ENCODE results near the gene DNAJC5. TPM values are rescaled to one million over a fixed set of nuclear protein-coding genes. Genes with fewer than 3 reads are reported as not detected.
"Not testable (repeated sequence)": the region's sequence is repeated elsewhere in the genome, so short reads cannot be mapped to it uniquely, and the experiment has no call there.

The DNAJC5 gene
- total RNA-seq, 1 donor from 2014 or later: 30.3 TPM

DNA sequence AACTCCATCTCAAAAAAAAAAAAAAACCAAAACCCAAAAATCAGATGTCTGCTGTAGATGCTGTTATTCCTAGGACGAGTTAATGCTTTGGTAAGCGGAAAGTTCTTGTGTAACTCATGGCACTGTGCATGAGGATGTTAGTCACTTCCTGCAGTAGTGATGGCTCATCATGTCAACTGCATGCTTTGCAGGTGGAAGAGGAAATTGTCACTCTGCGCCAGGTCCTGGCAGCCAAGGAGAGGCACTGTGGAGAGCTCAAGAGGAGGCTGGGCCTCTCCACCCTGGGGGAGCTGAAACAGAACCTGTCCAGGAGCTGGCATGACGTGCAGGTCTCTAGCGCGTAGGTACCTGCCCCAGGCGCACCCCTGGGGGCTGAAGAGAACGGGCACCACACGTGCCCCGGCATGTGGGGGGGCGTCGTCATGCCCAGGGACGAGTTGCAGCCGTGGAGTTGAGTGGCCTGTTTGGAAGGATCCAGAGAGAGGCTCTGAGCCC lies 21.4 kb upstream of the DNAJC5 start:
- no peak overlapping the region for H3K9ac ChIP-seq (ENCODE audit: low read depth in 1 of 3, low read length in 3 of 3)
- H3K36me3 ChIP-seq (ENCODE audit: control insufficient read depth in 3 of 3, insufficient read depth in 3 of 3, low read length in 3 of 3): peaks cover 43 to 61% (median 46%) of the 10 kb centered on the region in 3 donors
- peak overlapping the region; percentile 57 for H3K27ac ChIP-seq (ENCODE audit: low read depth, low read length)
- peaks cover 8 to 18% (median 15%) of the 10 kb centered on the region in 3 donors for H3K4me1 ChIP-seq (ENCODE audit: control insufficient read depth in 3 of 3, insufficient read depth in 3 of 3, low read length in 3 of 3)
- no peaks in the 10 kb centered on the region for H3K9me3 ChIP-seq (ENCODE audit: control insufficient read depth in 3 of 3, low read length in 3 of 3)
- no peak overlapping the region for H3K4me3 ChIP-seq (ENCODE audit: low read length in 3 of 3)
- no peaks in the 10 kb centered on the region for H3K27me3 ChIP-seq (ENCODE audit: control insufficient read depth in 3 of 3, insufficient read depth in 3 of 3, low read length in 3 of 3)

DNA sequence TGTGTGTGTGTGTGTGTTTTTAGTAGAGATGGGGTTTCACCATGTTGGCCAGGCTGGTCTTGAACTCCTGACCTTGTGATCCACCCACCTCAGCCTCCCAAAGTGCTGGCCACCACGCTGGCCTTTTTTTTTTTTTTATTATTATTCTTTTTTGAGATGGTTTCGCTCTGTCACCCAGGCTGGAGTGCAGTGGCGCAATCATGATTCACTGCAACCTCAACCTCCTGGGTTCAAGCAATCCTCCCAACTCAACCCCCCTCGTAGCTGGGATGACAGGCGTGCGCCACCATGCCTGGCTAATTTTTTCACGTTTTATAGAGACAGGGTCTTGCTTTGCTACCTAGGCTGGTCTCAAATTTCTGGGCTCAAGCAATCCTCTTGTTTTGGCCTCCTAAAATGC lies 20.7 kb upstream of the DNAJC5 start:
- peak overlapping the region; percentile 57 for H3K27ac ChIP-seq (ENCODE audit: low read depth, low read length)
- not testable (repeated sequence) for H3K9me3 ChIP-seq (ENCODE audit: control insufficient read depth in 3 of 3, low read length in 3 of 3); H3K9ac ChIP-seq (ENCODE audit: low read depth in 1 of 3, low read length in 3 of 3); H3K4me3 ChIP-seq (ENCODE audit: low read length in 3 of 3); H3K27me3 ChIP-seq (ENCODE audit: control insufficient read depth in 3 of 3, insufficient read depth in 3 of 3, low read length in 3 of 3)
- H3K36me3 ChIP-seq (ENCODE audit: control insufficient read depth in 3 of 3, insufficient read depth in 3 of 3, low read length in 3 of 3): peaks cover 41 to 59% (median 47%) of the 10 kb centered on the region in 3 donors
- H3K4me1 ChIP-seq (ENCODE audit: control insufficient read depth in 3 of 3, insufficient read depth in 3 of 3, low read length in 3 of 3): peaks cover 13 to 25% (median 22%) of the 10 kb centered on the region in 3 donors

DNA sequence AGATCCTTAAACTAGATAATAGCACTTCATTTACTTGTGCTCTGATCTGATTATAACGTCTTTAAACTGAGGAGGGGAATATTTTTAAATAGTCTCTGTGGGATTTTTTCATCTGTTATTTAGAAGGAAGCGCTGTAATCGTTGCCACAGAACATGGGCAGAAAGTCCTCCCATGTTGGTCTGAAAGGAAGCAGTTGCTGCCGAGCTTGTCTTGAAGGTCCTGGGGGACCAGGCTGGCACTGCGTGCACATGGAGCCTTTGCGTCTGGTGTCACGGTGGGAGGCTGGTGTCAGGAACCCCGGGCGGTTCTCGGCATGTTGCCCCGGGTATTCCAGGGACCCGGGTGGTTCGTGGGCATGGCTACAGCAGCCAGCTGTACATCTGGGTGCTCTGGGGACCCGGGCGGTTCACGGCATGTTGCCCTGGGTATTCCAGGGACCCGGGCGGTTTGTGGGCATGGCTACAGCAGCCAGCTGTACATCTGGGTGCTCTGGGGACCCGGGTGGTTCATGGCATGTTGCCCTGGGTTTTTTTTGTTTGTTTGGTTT lies 18.4 kb upstream of the DNAJC5 start:
- Histone ChIP-seq H3K27ac (ENCODE audit: low read depth, low read length) (no peak overlapping the region), H3K4me1 (ENCODE audit: control insufficient read depth in 3 of 3, insufficient read depth in 3 of 3, low read length in 3 of 3) (peaks cover 13 to 26% (median 22%) of the 10 kb centered on the region in 3 donors), H3K9me3 (ENCODE audit: control insufficient read depth in 3 of 3, low read length in 3 of 3) (no peaks in the 10 kb centered on the region), H3K9ac (ENCODE audit: low read depth in 1 of 3, low read length in 3 of 3) (no peak overlapping the region), H3K36me3 (ENCODE audit: control insufficient read depth in 3 of 3, insufficient read depth in 3 of 3, low read length in 3 of 3) (peaks cover 31 to 51% (median 41%) of the 10 kb centered on the region in 3 donors), H3K4me3 (ENCODE audit: low read length in 3 of 3) (no peak overlapping the region), H3K27me3 (ENCODE audit: control insufficient read depth in 3 of 3, insufficient read depth in 3 of 3, low read length in 3 of 3) (no peaks in the 10 kb centered on the region)

DNA sequence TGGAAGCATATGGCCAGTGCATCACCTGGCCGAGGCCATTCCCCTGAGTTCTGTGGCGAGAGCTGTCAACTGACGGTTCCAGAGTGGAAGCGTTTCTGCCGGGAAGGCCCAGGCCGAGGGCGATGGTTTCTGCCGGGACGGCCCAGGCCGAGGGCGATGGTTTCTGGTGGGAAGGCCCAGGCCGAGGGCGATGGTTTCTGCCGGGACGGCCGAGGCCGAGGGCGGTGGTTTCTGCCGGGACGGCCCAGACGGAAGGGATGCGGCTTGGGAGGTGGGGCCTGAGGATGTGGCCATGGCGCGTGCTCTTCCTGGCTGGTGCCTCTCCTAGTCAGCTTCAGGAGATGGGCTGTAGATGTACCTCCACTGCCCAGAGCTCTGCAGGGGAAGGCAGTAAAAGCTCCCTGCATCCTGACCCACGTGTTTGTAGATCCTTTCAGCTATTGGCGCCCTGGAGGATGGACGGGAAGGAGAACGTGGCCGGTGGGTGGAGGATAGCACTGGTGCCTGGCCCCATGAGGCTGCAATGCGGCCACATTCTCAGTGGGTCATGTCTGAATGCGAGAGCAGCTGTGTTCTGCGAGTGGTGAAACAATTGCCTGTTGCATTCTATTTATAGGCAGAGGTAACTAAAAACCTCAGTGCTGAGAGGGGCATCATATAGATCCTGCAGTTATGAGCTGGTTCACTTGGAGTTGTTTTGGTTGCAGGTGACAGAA lies 17.0 kb upstream of the DNAJC5 start:
- H3K4me3 ChIP-seq (ENCODE audit: low read length in 3 of 3): peak overlapping the region in 1 of 3 donors; percentile 22
- H3K27me3 ChIP-seq (ENCODE audit: control insufficient read depth in 3 of 3, insufficient read depth in 3 of 3, low read length in 3 of 3): no peaks in the 10 kb centered on the region
- peak overlapping the region in 2 of 3 donors; percentile 57 to 73 for H3K9ac ChIP-seq (ENCODE audit: low read depth in 1 of 3, low read length in 3 of 3)
- H3K4me1 ChIP-seq (ENCODE audit: control insufficient read depth in 3 of 3, insufficient read depth in 3 of 3, low read length in 3 of 3): peaks cover 13 to 26% (median 22%) of the 10 kb centered on the region in 3 donors
- H3K36me3 ChIP-seq (ENCODE audit: control insufficient read depth in 3 of 3, insufficient read depth in 3 of 3, low read length in 3 of 3): peaks cover 33 to 52% (median 50%) of the 10 kb centered on the region in 3 donors
- peak overlapping the region; percentile 81 for H3K27ac ChIP-seq (ENCODE audit: low read depth, low read length)
- no peaks in the 10 kb centered on the region for H3K9me3 ChIP-seq (ENCODE audit: control insufficient read depth in 3 of 3, low read length in 3 of 3)

DNA sequence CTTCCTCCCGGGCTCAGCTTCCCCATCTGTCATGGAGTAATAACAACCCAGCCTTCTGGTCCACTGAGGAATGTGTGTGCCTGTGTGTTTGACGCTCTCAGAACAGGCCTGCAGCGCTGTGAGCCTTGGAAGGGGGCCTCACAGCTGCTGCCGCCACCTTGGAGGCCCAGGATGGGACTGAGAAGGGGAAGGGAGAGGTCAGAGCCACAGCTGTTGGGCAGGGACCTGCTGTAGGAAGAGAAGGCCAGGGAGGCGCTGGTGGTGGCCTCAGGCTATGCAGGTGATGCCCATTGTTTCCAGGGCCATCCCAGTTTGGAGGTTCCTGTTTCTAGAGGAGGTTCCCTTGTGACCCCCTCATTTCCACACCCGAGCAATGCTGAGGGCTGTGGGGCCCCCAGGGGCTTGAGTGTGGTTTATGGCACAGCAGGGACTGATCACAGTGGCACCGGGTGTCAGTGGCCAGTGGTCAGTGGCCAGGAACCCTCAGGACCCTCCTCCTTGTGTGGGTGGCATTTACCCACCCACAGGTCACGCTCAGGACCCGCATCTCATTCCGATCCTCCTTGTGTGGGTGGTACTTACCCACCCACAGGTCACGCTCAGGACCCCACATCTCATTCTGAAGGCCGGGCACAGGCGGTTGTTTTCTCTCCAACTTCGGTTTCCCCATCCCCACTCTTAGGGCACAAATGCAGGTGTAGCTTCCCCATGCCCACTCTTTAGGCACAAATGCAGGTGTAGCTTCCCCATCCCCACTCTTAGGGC lies 15.8 kb upstream of the DNAJC5 start:
- H3K27me3 ChIP-seq (ENCODE audit: control insufficient read depth in 3 of 3, insufficient read depth in 3 of 3, low read length in 3 of 3): no peaks in the 10 kb centered on the region
- H3K4me3 ChIP-seq (ENCODE audit: low read length in 3 of 3): no peak overlapping the region
- H3K9me3 ChIP-seq (ENCODE audit: control insufficient read depth in 3 of 3, low read length in 3 of 3): no peaks in the 10 kb centered on the region
- H3K9ac ChIP-seq (ENCODE audit: low read depth in 1 of 3, low read length in 3 of 3): peak overlapping the region in 1 of 3 donors; percentile 73
- peaks cover 17 to 29% (median 24%) of the 10 kb centered on the region in 3 donors for H3K4me1 ChIP-seq (ENCODE audit: control insufficient read depth in 3 of 3, insufficient read depth in 3 of 3, low read length in 3 of 3)
- H3K36me3 ChIP-seq (ENCODE audit: control insufficient read depth in 3 of 3, insufficient read depth in 3 of 3, low read length in 3 of 3): peaks cover 32 to 55% (median 50%) of the 10 kb centered on the region in 3 donors
- peak overlapping the region; percentile 81 for H3K27ac ChIP-seq (ENCODE audit: low read depth, low read length)

DNA sequence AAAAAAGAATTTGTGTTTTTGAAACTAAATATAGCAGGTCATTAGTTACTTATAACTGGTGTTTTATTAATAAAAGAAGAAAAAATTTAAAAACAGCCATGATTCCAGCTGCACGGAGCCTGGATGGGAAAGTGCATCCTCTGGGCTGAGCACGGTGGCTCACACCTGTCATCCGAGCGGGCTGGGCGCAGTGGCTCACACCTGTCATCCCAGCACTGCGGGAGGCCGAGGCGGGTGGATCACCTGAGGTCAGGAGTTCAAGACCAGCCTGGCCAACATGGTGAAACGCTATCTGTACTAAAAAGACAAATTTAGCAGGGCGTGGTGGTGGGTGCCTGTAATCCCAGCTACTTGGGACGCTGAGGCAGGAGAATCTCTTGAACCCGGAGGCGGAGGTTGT lies 14.0 kb upstream of the DNAJC5 start:
- H3K4me3 ChIP-seq (ENCODE audit: low read length in 3 of 3); H3K27ac ChIP-seq (ENCODE audit: low read depth, low read length); H3K9me3 ChIP-seq (ENCODE audit: control insufficient read depth in 3 of 3, low read length in 3 of 3); H3K9ac ChIP-seq (ENCODE audit: low read depth in 1 of 3, low read length in 3 of 3); H3K27me3 ChIP-seq (ENCODE audit: control insufficient read depth in 3 of 3, insufficient read depth in 3 of 3, low read length in 3 of 3): not testable (repeated sequence)
- H3K4me1 ChIP-seq (ENCODE audit: control insufficient read depth in 3 of 3, insufficient read depth in 3 of 3, low read length in 3 of 3): peaks cover 28 to 41% (median 40%) of the 10 kb centered on the region in 3 donors
- H3K36me3 ChIP-seq (ENCODE audit: control insufficient read depth in 3 of 3, insufficient read depth in 3 of 3, low read length in 3 of 3): peaks cover 32 to 48% (median 46%) of the 10 kb centered on the region in 3 donors

DNA sequence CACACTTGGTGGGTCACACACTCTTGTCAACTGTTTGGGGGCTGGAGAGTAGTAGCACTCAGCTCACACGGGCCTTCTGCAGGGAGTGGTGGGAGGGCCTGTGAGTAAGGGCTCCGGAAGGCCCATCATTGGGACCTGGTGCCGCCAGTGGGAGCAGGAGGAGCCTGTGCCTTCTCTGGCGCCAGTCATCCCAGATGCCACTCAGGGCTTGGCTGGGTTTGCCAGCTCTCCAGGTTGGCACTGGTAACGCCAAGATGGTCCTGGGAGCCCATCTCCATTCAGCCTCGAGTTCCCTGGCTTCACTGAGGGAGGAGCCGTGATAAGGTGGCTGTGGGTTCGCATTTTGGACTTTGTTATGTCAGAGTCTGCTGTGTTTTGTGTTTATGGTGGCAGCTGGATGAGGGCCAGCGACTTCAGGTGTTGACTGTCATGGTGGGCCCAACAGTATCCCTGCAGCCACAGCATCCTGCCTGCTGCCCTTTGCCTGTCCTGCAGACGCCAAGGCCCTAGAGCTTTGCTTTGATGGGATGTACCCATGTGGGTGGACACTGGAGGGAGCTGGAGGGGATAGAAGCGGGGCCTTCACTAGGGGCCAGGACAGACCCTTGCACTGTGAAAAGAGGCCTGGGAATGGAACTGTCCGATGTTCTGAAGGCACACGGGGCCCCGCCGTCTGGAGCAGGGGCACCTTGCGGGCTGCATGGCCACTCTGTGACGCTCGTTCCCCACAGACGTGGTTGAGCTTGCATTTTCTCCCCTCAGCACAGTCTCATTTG lies 13.3 kb upstream of the DNAJC5 start:
- Histone ChIP-seq H3K4me1 (ENCODE audit: control insufficient read depth in 3 of 3, insufficient read depth in 3 of 3, low read length in 3 of 3) (peaks cover 28 to 41% (median 40%) of the 10 kb centered on the region in 3 donors), H3K27ac (ENCODE audit: low read depth, low read length) (no peak overlapping the region), H3K36me3 (ENCODE audit: control insufficient read depth in 3 of 3, insufficient read depth in 3 of 3, low read length in 3 of 3) (peaks cover 24 to 41% (median 39%) of the 10 kb centered on the region in 3 donors), H3K9me3 (ENCODE audit: control insufficient read depth in 3 of 3, low read length in 3 of 3) (no peaks in the 10 kb centered on the region), H3K27me3 (ENCODE audit: control insufficient read depth in 3 of 3, insufficient read depth in 3 of 3, low read length in 3 of 3) (no peaks in the 10 kb centered on the region), H3K4me3 (ENCODE audit: low read length in 3 of 3) (no peak overlapping the region), H3K9ac (ENCODE audit: low read depth in 1 of 3, low read length in 3 of 3) (no peak overlapping the region)

DNA sequence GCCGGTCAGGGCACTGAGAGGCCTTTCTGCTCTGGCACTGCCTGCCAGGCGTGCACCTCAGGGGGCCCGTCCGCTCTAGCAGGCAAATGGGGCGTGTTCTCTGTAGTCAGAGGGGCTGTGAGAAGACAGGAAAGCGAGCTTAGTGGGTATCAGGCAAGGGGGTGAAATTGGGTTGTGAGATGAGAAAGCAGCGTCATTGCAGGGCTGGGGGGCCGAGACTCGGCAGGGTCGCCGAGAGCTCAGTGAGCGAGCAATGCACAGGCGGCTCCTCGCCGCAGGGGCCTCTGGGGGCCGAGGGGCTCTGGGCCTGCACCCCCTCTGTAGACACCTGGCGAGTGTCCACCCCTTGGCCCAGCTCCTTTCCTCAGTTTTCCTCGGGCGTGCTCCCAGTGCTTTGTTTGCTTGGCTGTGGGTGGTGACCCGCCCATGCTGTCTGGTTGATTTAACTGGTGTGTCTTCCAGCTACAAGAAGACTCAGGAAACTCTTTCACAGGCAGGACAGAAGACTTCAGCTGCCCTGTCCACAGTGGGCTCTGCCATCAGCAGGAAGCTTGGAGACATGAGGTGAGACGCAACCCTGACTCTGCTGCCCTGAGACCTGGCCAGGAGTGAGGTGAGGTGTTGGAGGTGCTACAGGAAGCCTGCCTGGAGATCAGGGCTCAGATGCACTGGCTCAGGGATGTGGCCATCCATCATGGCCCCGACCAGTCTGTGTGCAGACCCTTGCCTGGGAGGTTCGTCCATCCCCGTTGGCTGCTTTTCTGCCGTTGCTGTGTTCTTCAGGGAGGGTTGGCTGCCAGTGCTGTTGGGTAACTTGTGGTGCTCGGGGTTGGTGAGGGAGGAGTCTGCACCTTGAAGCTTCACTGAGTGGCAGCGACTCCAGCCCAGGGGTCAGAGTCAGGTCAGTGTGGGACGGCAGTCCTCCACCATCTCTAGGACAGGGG lies 12.4 kb upstream of the DNAJC5 start:
- no peaks in the 10 kb centered on the region for H3K27me3 ChIP-seq (ENCODE audit: control insufficient read depth in 3 of 3, insufficient read depth in 3 of 3, low read length in 3 of 3)
- no peak overlapping the region for H3K9ac ChIP-seq (ENCODE audit: low read depth in 1 of 3, low read length in 3 of 3)
- H3K4me1 ChIP-seq (ENCODE audit: control insufficient read depth in 3 of 3, insufficient read depth in 3 of 3, low read length in 3 of 3): peaks cover 28 to 37% (median 37%) of the 10 kb centered on the region in 3 donors
- H3K9me3 ChIP-seq (ENCODE audit: control insufficient read depth in 3 of 3, low read length in 3 of 3): no peaks in the 10 kb centered on the region
- H3K27ac ChIP-seq (ENCODE audit: low read depth, low read length): no peak overlapping the region
- H3K36me3 ChIP-seq (ENCODE audit: control insufficient read depth in 3 of 3, insufficient read depth in 3 of 3, low read length in 3 of 3): peaks cover 28 to 44% (median 42%) of the 10 kb centered on the region in 3 donors
- H3K4me3 ChIP-seq (ENCODE audit: low read length in 3 of 3): no peak overlapping the region
